Left renal pelvis (tissue), 4 donors: ENCODE data around the gene MRPL14. TPM values are rescaled to one million over a fixed set of nuclear protein-coding genes. Genes with fewer than 3 reads are reported as not detected.

ENCODE experiments used
- DNase-seq, 4 donors: peaks; one replicate each; pipeline ENCODE4 v3.0.0-alpha.2; 2013; ENCODE audit warnings: low read depth in 4 of 4, low spot score in 3 of 4
- polyA plus RNA-seq, 4 donors: library from polyadenylated mRNA; unstranded; fragments of 120-200 nt; gene quantifications; one replicate each; pipeline ENCODE4 v1.2.1, GENCODE V29; 2013; ENCODE audit not compliant: insufficient read length in 4 of 4

The MRPL14 gene
- 10 to 100 TPM; 37.0 to 44.0 (median 38.1) TPM for polyA plus RNA-seq

GRCh38 chr6:44127186-44128019, at the start of gene MRPL14, which contains the start of gene TMEM63B:
TSS of gene MRPL14 (minus strand) at chr6:44127452. CDS start at chr6:44116611, 10,841 bp downstream.
TSS of gene TMEM63B (plus strand) at chr6:44127554. CDS start at chr6:44134585, 7,031 bp downstream.
- DNase-seq, result peak; percentile 73 to 88 (median 82)

- no peak for DNase-seq
Observed at GRCh38 chr6:44176130-44176761, 49.0 kb upstream of the MRPL14 start.

- DNase-seq, result peak; percentile 33 to 57 (median 48)
Observed at GRCh38 chr6:44172731-44173500, 45.7 kb upstream of the MRPL14 start.

- no peak for DNase-seq
Observed at GRCh38 chr6:44171899-44172546, 44.8 kb upstream of the MRPL14 start.

- DNase-seq, result no peak
Observed at GRCh38 chr6:44169886-44170570, 42.8 kb upstream of the MRPL14 start.

GRCh38 chr6:44169154-44169553, 41.9 kb upstream of the MRPL14 start:
- no peak for DNase-seq

GRCh38 chr6:44167567-44167966, 40.3 kb upstream of the MRPL14 start:
- DNase-seq, result no peak

- DNase-seq, result no peak
Observed at GRCh38 chr6:44166591-44167184, 39.4 kb upstream of the MRPL14 start.

- no peak for DNase-seq
Observed at GRCh38 chr6:44166116-44166515, 38.9 kb upstream of the MRPL14 start.

GRCh38 chr6:44162876-44163625, 35.8 kb upstream of the MRPL14 start:
- no peak for DNase-seq

GRCh38 chr6:44161997-44162338, 34.7 kb upstream of the MRPL14 start:
- DNase-seq, result no peak

GRCh38 chr6:44158770-44159228, 31.5 kb upstream of the MRPL14 start, which contains the start of gene CAPN11:
TSS of gene CAPN11 (plus strand) at chr6:44158820. CDS start at chr6:44158849, 29 bp downstream.
- DNase-seq, result no peak

- DNase-seq, result no peak
Observed at GRCh38 chr6:44157152-44157521, 29.9 kb upstream of the MRPL14 start.

- no peak for DNase-seq
Observed at GRCh38 chr6:44156494-44157151, 29.4 kb upstream of the MRPL14 start.

- DNase-seq, result no peak
Observed at GRCh38 chr6:44154067-44154466, 26.8 kb upstream of the MRPL14 start.

GRCh38 chr6:44152533-44152932, 25.3 kb upstream of the MRPL14 start:
- DNase-seq, result no peak

- DNase-seq, result no peak
Observed at GRCh38 chr6:44152109-44152461, 24.8 kb upstream of the MRPL14 start.

- no peak for DNase-seq
Observed at GRCh38 chr6:44151348-44152108, 24.3 kb upstream of the MRPL14 start.
